Superior temporal gyrus (tissue), 1 donor: ENCODE data around the gene MYL12A.
A peak's percentile ranks its signal among the peaks of the same experiment; 100 is the strongest.

Experiments used
- DNase-seq: peaks from one replicate; pipeline ENCODE4 v3.0.0-alpha.2; 2016; ENCODE audit errors: extremely low spot score

The MYL12A gene

DNA sequence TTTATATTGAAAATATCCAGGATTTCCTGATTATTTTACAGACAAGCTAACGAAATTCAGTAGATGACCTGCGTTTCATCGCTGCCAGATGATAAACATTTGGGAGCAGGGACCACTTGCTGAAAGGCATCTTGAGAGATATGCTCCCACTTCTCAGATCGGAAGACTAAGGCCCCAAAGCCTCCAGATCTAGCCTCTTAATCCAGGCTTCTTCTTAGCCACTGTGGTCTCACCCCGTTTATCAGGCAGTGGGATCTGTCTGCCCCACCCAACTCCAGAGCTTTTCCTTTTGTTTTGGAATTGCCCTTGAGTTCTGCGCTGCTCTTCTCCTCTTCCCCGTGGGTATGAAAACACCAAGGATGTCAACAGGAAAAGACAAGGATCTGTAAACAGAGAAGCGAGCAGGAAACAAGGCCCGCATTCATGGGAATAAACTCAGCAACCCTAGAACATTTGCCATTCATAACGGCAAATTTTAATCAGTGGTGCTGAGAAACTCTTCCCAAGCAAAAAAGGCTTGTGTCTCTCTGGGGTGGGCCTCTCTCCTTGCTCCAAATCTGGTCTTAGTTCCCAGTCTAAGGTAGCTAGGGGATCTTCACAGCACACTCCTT lies 35.8 kb downstream of the MYL12A start:
- DNase-seq: peak; percentile 64

GRCh38 chr18:3283908-3284307 lies 36.3 kb downstream of the MYL12A start:
- DNase-seq: peak; percentile 42

GRCh38 chr18:3284501-3284900 lies 36.9 kb downstream of the MYL12A start:
- no peak for DNase-seq

- no peak for DNase-seq
Observed at GRCh38 chr18:3286159-3286558, 38.6 kb downstream of the MYL12A start.

DNA sequence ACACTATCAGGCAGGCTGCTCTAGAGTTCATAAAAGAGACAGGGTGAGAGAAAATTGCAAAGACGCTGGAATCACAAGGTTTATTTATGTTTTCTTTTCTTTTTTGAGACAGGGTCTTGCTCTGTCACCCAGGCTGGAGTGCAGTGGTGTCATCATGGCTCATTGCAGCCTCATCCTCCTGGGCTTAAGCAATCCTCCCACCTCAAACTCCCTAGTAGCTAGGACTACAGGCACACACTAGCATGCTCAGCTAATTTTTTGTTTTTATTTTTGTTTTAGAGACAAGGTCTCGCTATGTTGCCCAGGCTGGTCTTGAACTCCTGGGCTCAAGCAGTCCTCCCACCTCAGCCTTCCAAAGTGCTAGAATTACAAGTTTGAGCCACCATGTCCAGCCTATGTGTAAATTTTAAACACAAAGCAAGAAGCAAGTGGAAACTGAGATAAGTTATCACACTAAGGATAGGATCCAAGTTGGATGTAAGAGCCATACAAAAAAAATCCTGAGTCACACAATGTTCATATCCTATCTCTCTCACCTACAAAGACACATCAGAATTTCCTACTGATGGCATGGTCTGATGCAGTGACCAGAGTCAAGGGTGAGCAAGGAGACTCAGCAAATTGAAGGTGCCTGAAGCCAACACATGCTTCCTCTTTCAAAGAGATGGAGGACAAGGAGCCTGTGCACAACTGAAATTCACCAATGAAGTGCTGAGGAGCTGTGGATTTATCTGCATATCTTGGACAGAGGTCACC lies 45.8 kb downstream of the MYL12A start:
- no peak for DNase-seq

DNA sequence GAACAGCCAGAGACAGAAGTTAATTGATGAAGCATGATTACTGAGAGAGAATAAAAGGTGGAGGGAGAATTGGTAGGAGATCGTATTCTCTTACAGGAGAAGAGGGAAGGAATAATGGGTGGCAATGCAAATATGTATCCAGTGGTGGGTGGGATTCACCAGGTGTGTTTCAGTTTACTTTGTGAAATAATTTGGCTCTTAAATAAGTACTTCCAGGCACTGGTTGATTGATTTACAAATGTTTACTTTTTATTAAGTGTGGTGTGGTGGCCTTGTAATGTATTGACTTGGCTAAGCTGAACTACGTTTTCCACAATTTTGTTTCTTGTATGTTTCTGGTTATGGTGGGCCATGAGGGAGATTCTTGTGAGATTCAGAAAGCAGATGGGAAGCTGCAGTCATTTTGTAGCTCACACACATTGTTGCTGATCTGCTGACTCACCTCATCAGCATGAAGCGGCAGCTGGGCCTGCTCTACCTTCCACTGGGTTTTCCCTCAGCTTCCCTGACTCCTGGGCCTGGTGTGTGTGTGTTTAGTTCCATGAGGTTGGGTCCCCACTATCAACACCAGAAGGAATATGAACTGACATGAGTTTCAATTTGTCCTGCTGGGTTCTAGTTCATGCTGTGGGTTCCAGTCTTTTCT lies 47.0 kb downstream of the MYL12A start:
- no peak for DNase-seq

GRCh38 chr18:3297025-3297984 lies 49.7 kb downstream of the MYL12A start:
- peak; percentile 77 for DNase-seq

DNA sequence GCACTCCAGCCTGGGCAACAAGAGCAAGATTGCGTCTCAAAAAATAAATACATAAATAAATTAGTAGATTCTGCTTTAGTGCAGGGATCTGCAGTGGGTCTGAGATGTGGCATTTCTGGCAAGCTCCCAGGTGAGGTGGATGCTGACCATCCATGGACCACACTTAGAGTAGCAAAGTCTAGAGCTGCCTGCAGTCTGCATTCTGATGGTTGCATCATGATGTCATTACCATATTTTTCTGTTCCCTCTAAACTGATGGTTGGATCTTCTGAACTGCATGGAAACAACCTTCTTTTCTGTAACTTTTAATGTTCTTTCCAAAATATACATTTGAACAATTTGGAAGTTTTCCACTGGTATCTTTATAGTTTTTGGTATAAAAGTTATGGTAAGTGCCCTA lies 57.2 kb downstream of the MYL12A start:
- DNase-seq: no peak

- DNase-seq: no peak
Observed at GRCh38 chr18:3305354-3305762, 57.8 kb downstream of the MYL12A start.
